H9 (cell line): ENCODE measurements around the gene CENPP. TPM values are rescaled to one million over a fixed set of nuclear protein-coding genes. Genes with fewer than 3 reads are reported as not detected.

Source experiments
- DNase-seq: peaks from one replicate; pipeline ENCODE4 v3.0.0-alpha.2; 2017
- H2AFZ ChIP-seq: one replicate; pipeline ENCODE4 v1.6.1; 2013; ENCODE audit warnings: mild to moderate bottlenecking, low read length, control low read depth, moderate library complexity
- H2AK5ac ChIP-seq: 2 replicates; pipeline ENCODE4 v1.6.1; 2013; ENCODE audit warnings: low read length, control low read depth, mixed read lengths; ENCODE audit not compliant: insufficient read length
- H2BK120ac ChIP-seq: one replicate; pipeline ENCODE4 v1.6.1; 2013; ENCODE audit warnings: low read depth, mild to moderate bottlenecking, low read length, control low read depth, inconsistent platforms; ENCODE audit not compliant: poor library complexity, severe bottlenecking
- H2BK12ac ChIP-seq: 2 replicates; pipeline ENCODE4 v1.6.1; 2013; ENCODE audit warnings: low read length, control low read depth, mixed read lengths, low read depth; ENCODE audit not compliant: insufficient read length
- H2BK15ac ChIP-seq: 2 replicates; pipeline ENCODE4 v1.6.1; 2013; ENCODE audit warnings: low read depth, low read length, control low read depth
- H2BK20ac ChIP-seq: one replicate; pipeline ENCODE4 v1.6.1; 2013; ENCODE audit warnings: low read depth, mild to moderate bottlenecking, low read length, control low read depth, inconsistent platforms; ENCODE audit not compliant: poor library complexity, severe bottlenecking
- H2BK5ac ChIP-seq: 2 replicates; pipeline ENCODE4 v1.6.1; 2013; ENCODE audit warnings: low read length, control low read depth, mixed read lengths; ENCODE audit not compliant: insufficient read length
- H3K14ac ChIP-seq: 2 replicates; pipeline ENCODE4 v1.6.1; 2013; ENCODE audit warnings: low read length, control low read depth; ENCODE audit not compliant: insufficient read depth
- H3K18ac ChIP-seq: 2 replicates; pipeline ENCODE4 v1.6.1; 2013; ENCODE audit warnings: low read depth, mild to moderate bottlenecking, mixed read lengths, low read length, control low read depth; ENCODE audit not compliant: insufficient read length
- H3K23ac ChIP-seq: 2 replicates; pipeline ENCODE4 v1.6.1; 2013; ENCODE audit warnings: low read length, control low read depth, mixed read lengths, low read depth; ENCODE audit not compliant: insufficient read length
- H3K23me2 ChIP-seq: 2 replicates; pipeline ENCODE4 v1.6.1; 2013; ENCODE audit warnings: low read depth, mild to moderate bottlenecking, mixed read lengths, low read length, control low read depth; ENCODE audit not compliant: insufficient read length, poor library complexity, severe bottlenecking
- H3K27ac ChIP-seq: 2 replicates; pipeline ENCODE4 v1.5.1; 2013; ENCODE audit warnings: low read length, control low read depth, mixed read lengths, low read depth; ENCODE audit not compliant: insufficient read length
- H3K27me3 ChIP-seq: 2 replicates; pipeline ENCODE4 v1.6.1; 2013; ENCODE audit warnings: low read length, control low read depth, inconsistent platforms; ENCODE audit not compliant: insufficient read depth
- H3K4ac ChIP-seq: 2 replicates; pipeline ENCODE4 v1.6.1; 2013; ENCODE audit warnings: low read depth, mild to moderate bottlenecking, control low read depth, inconsistent platforms, low read length, moderate library complexity
- H3K4me1 ChIP-seq: 2 replicates; pipeline ENCODE4 v1.6.1; 2013; ENCODE audit warnings: low read length, control low read depth, inconsistent platforms; ENCODE audit not compliant: insufficient read depth
- H3K4me2 ChIP-seq: 2 replicates; pipeline ENCODE4 v1.6.1; 2013; ENCODE audit warnings: low read length, control low read depth, mixed read lengths; ENCODE audit not compliant: insufficient read length, insufficient read depth
- H3K56ac ChIP-seq: 2 replicates; pipeline ENCODE4 v1.6.1; 2013; ENCODE audit warnings: low read depth, mild to moderate bottlenecking, mixed read lengths, low read length, control low read depth; ENCODE audit not compliant: insufficient read length
- H3K79me1 ChIP-seq: 2 replicates; pipeline ENCODE4 v1.6.1; 2013; ENCODE audit warnings: low read depth, mild to moderate bottlenecking, moderate library complexity, low read length, control low read depth, inconsistent platforms; ENCODE audit not compliant: insufficient read depth, poor library complexity, severe bottlenecking
- H3K79me2 ChIP-seq: 2 replicates; pipeline ENCODE4 v1.6.1; 2013; ENCODE audit warnings: low read length, control low read depth, inconsistent platforms; ENCODE audit not compliant: insufficient read depth
- H3K9ac ChIP-seq: 2 replicates; pipeline ENCODE4 v1.6.1; 2013; ENCODE audit warnings: low read length, control low read depth, mixed read lengths; ENCODE audit not compliant: insufficient read length; ENCODE audit errors: extremely low read depth
- H3K9me3 ChIP-seq: one replicate; pipeline ENCODE4 v1.6.1; 2013; ENCODE audit warnings: low read depth, low read length, inconsistent platforms; ENCODE audit not compliant: control insufficient read depth
- H3T11ph ChIP-seq: one replicate; pipeline ENCODE4 v1.6.1; 2013; ENCODE audit warnings: mild to moderate bottlenecking, low read length, control low read depth, inconsistent platforms
- H4K20me1 ChIP-seq: one replicate; pipeline ENCODE4 v1.6.1; 2013; ENCODE audit not compliant: control insufficient read depth, insufficient read length, insufficient read depth
- H4K5ac ChIP-seq: 2 replicates; pipeline ENCODE4 v1.6.1; 2013; ENCODE audit warnings: low read depth, mild to moderate bottlenecking, mixed read lengths, low read length, control low read depth; ENCODE audit not compliant: insufficient read length
- H4K8ac ChIP-seq: replicated peaks from 2 replicates; pipeline ENCODE4 v1.6.1; 2013; ENCODE audit warnings: low read length, control low read depth, mixed read lengths, low read depth; ENCODE audit not compliant: insufficient read length
- H4K91ac ChIP-seq: 2 replicates; pipeline ENCODE4 v1.6.1; 2013; ENCODE audit warnings: low read depth, mild to moderate bottlenecking, moderate library complexity, mixed read lengths, low read length, control low read depth; ENCODE audit not compliant: insufficient read length
- H3K27ac Mint-ChIP-seq, 3 experiments: 2 replicates in 2 of 3; 3 replicates in 1 of 3; pipeline ENCODE4 v1.8.0; 2020 to 2021; ENCODE audit warnings: mixed read lengths in 3 of 3, mild to moderate bottlenecking in 1 of 3, moderate library complexity in 1 of 3
- H3K27me3 Mint-ChIP-seq: 2 replicates; pipeline ENCODE4 v1.8.0; 2021; ENCODE audit warnings: low read depth, mild to moderate bottlenecking, moderate library complexity, mixed read lengths
- H3K36me3 Mint-ChIP-seq, 3 experiments: 2 replicates in 2 of 3; 3 replicates in 1 of 3; pipeline ENCODE4 v1.8.0; 2020 to 2021; ENCODE audit warnings: low read depth in 3 of 3, mixed read lengths in 3 of 3; ENCODE audit not compliant: insufficient read depth in 1 of 3
- H3K4me1 Mint-ChIP-seq, 2 experiments: 2 replicates each; pipeline ENCODE4 v1.8.0; 2020; ENCODE audit warnings: mixed read lengths in 2 of 2
- H3K4me3 Mint-ChIP-seq, 2 experiments: 2 replicates in 1 of 2; 3 replicates in 1 of 2; pipeline ENCODE4 v1.8.0; 2020 to 2021; ENCODE audit warnings: mild to moderate bottlenecking in 2 of 2, mixed read lengths in 2 of 2, moderate library complexity in 1 of 2
- H3K9me3 Mint-ChIP-seq, 2 experiments: 2 replicates in 1 of 2; 3 replicates in 1 of 2; pipeline ENCODE4 v1.8.0; 2020; ENCODE audit warnings: mild to moderate bottlenecking in 2 of 2, mixed read lengths in 2 of 2, moderate library complexity in 1 of 2
- CTCF ChIP-seq: fragments of 200-600 bp; sonication (generic); conservative IDR thresholded peaks from 3 replicates; pipeline ENCODE4 v1.8.0; 2021; ENCODE audit warnings: antibody characterized with exemption, mild to moderate bottlenecking
- WGBS: extraction: QIAGEN DNeasy Blood & Tissue Kit; methylation state at CpG from one replicate; pipeline ENCODE4 v1.1.7; 2013; ENCODE audit warnings: missing lambda C conversion rate, low lambda C conversion rate, mixed read lengths; ENCODE audit not compliant: insufficient read length; ENCODE audit errors: extremely low coverage; 5-methylcytosine and 5-hydroxymethylcytosine counted together
- total RNA-seq: library from RNA; stranded (reverse); gene quantifications from 2 replicates; pipeline ENCODE4 v1.2.1, GENCODE V29; 2021

CENPP gene
- total RNA-seq, 1 experiment from 2014 or later, result 9.1 TPM

GRCh38 chr9:92444841-92445240 is 119.1 kb downstream of the CENPP start:
- Mint-ChIP-seq H3K9me3 (no peaks in the 10 kb centered on the region; a peak in 1 of 5 replicates), H3K36me3 (peaks cover 0 to 3% (median 0%) of the 10 kb centered on the region in 3 experiments; a peak in 1 of 7 replicates), H3K4me3 (no peak overlapping the region), H3K27me3 (no peaks in the 10 kb centered on the region), H3K27ac (no peak overlapping the region), H3K4me1 (peaks cover 8% of the 10 kb centered on the region in 2 experiments)
- no peak overlapping the region for H2BK20ac ChIP-seq
- H3K9ac ChIP-seq, result no peak overlapping the region
- H2AFZ ChIP-seq, result no peak overlapping the region
- no peak overlapping the region for H3K56ac ChIP-seq
- H3K79me2 ChIP-seq, result no peaks in the 10 kb centered on the region
- H2BK120ac ChIP-seq, result no peak overlapping the region
- no peaks in the 10 kb centered on the region for H3K4me1 ChIP-seq
- H2BK15ac ChIP-seq, result no peak overlapping the region
- H4K91ac ChIP-seq, result no peak overlapping the region
- TF ChIP-seq CTCF, result no peak
- no peak overlapping the region for H3K4me2 ChIP-seq
- H3K4ac ChIP-seq, result no peak overlapping the region
- H2AK5ac ChIP-seq, result no peak overlapping the region
- no peak overlapping the region for H2BK12ac ChIP-seq
- H3K27me3 ChIP-seq, result no peaks in the 10 kb centered on the region
- H3K79me1 ChIP-seq, result no peaks in the 10 kb centered on the region
- H4K8ac ChIP-seq, result no peak overlapping the region
- DNase-seq, result no peak
- H4K5ac ChIP-seq, result no peak overlapping the region
- no peak overlapping the region for H3K23ac ChIP-seq
- H3K27ac ChIP-seq, result no peak overlapping the region
- H2BK5ac ChIP-seq, result no peak overlapping the region
- no CpG with 5 or more reads among the region's 4 CpGs for WGBS
- no peaks in the 10 kb centered on the region for H4K20me1 ChIP-seq
- H3K9me3 ChIP-seq, result no peaks in the 10 kb centered on the region
- no peak overlapping the region for H3T11ph ChIP-seq
- H3K14ac ChIP-seq, result no peak overlapping the region
- no peak overlapping the region for H3K18ac ChIP-seq
- no peaks in the 10 kb centered on the region for H3K23me2 ChIP-seq
